ENCODE measurements around the gene SPTB.

SPTB gene

GRCh38 chr14:64763085-64763782, 116.5 kb downstream of the SPTB start:
- H3K4me3 ChIP-seq (ENCODE audit: low read depth, low read length), result no peak overlapping the region
- DNase-seq (ENCODE audit: low read depth), result no peak

GRCh38 chr14:64762044-64763034, 117.4 kb downstream of the SPTB start:
- TF ChIP-seq POLR2A (IDR thresholded peaks at IDR 0.05; ENCODE audit: extremely low read depth, insufficient read length) (no peak), MYC (IDR thresholded peaks at IDR 0.05; ENCODE audit: low read depth, low read length) (no peak)
- H3K4me3 ChIP-seq (ENCODE audit: low read depth, low read length), result no peak overlapping the region
- peak; percentile 53 for DNase-seq (ENCODE audit: low read depth)

More at GRCh38 chr14:64763085-64763782, 116.5 kb downstream of the SPTB start:
- no peak for TF ChIP-seq MYC (IDR thresholded peaks at IDR 0.05; ENCODE audit: low read depth, low read length)
- TF ChIP-seq POLR2A (IDR thresholded peaks at IDR 0.05; ENCODE audit: extremely low read depth, insufficient read length), result no peak
- no peak for TF ChIP-seq MAX (IDR thresholded peaks at IDR 0.05; ENCODE audit: low read depth, low read length)

GRCh38 chr14:64761441-64762043, 118.2 kb downstream of the SPTB start:
- H3K4me3 ChIP-seq (ENCODE audit: low read depth, low read length), result no peak overlapping the region
- TF ChIP-seq CTCF (IDR thresholded peaks at IDR 0.05; ENCODE audit: low read depth, low read length) (peak; percentile 14), MYC (IDR thresholded peaks at IDR 0.05; ENCODE audit: low read depth, low read length) (no peak)

GRCh38 chr14:64760916-64761315, 118.8 kb downstream of the SPTB start:
- DNase-seq (ENCODE audit: low read depth), result no peak
- H3K4me3 ChIP-seq (ENCODE audit: low read depth, low read length), result no peak overlapping the region
- TF ChIP-seq CTCF (IDR thresholded peaks at IDR 0.05; ENCODE audit: low read depth, low read length) (no peak), POLR2A (IDR thresholded peaks at IDR 0.05; ENCODE audit: extremely low read depth, insufficient read length) (no peak), MYC (IDR thresholded peaks at IDR 0.05; ENCODE audit: low read depth, low read length) (no peak), MAX (IDR thresholded peaks at IDR 0.05; ENCODE audit: low read depth, low read length) (no peak)

More at GRCh38 chr14:64761441-64762043, 118.2 kb downstream of the SPTB start:
- DNase-seq (ENCODE audit: low read depth), result peak; percentile 26

GRCh38 chr14:64760146-64760755, 119.5 kb downstream of the SPTB start:
- DNase-seq (ENCODE audit: low read depth), result peak; percentile 65
- TF ChIP-seq CTCF (IDR thresholded peaks at IDR 0.05; ENCODE audit: low read depth, low read length) (peak; percentile 83), MYC (IDR thresholded peaks at IDR 0.05; ENCODE audit: low read depth, low read length) (no peak), POLR2A (IDR thresholded peaks at IDR 0.05; ENCODE audit: extremely low read depth, insufficient read length) (no peak), MAX (IDR thresholded peaks at IDR 0.05; ENCODE audit: low read depth, low read length) (peak; percentile 22; the same call in 1 of the 2 replicates)
- H3K4me3 ChIP-seq (ENCODE audit: low read depth, low read length), result no peak overlapping the region

- no peak for DNase-seq (ENCODE audit: low read depth)
- no peak overlapping the region for H3K4me3 ChIP-seq (ENCODE audit: low read depth, low read length)
- TF ChIP-seq POLR2A (IDR thresholded peaks at IDR 0.05; ENCODE audit: extremely low read depth, insufficient read length) (no peak), MYC (IDR thresholded peaks at IDR 0.05; ENCODE audit: low read depth, low read length) (no peak)
Observed at GRCh38 chr14:64759555-64759938, 120.2 kb downstream of the SPTB start.
